ENCODE results near the gene TMED7.

Gene TMED7

DNA sequence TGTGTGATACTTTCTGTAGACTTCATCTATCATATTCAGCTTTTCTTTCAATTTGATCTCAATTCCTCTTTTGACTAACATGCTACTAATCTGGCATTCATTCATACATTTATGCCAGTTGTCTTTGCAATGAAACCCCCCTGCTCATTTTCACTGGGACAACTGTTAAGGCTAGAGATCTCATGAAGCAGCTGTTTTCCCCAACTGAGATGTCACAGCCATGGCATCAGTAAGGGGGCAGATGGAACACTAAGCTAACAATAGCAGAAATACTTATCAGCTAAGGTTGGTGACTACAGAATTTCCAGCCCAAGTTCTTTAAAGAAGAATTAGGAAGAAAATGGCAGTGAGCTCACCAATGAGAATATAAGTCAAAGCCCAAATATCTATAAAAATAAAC, 9.4 kb downstream of the TMED7 start:
- no peak for TF ChIP-seq CTCF (IDR thresholded peaks at IDR 0.05; ENCODE audit: low read depth, low read length)
- no peak overlapping the region for H3K4me3 ChIP-seq (replicated peaks in 1 of 2; ENCODE audit: low read depth in 2 of 2, low read length in 2 of 2)
- no peak for DNase-seq (ENCODE audit: low read depth in 2 of 2)

- H3K4me3 ChIP-seq (replicated peaks in 1 of 2; ENCODE audit: low read depth in 2 of 2, low read length in 2 of 2), result no peak overlapping the region
- no peak for DNase-seq (ENCODE audit: low read depth in 2 of 2)
- no peak for TF ChIP-seq CTCF (IDR thresholded peaks at IDR 0.05; ENCODE audit: low read depth, low read length)
These were observed 14.0 kb downstream of the TMED7 start for GRCh38 chr5:115611873-115612272.

DNA sequence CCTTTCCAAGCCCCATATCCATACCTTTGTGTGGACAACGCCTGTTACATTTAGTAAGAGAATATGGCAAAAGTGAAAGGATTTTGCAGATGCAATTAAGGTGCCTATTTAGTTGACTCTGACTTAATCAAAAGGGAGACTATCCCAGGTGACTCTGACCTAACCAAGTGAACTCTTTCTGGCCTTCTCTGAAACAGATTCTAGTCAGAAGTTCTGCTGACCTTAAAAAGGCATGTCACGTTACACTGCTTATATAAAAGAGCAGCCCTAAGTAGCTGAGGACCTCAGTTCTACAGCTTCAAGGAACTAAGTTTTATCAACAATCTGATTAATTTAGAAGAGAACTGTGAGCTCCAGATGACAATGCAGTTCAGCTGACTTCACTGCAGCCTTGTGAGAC, 17.9 kb downstream of the TMED7 start:
- DNase-seq (ENCODE audit: low read depth in 2 of 2), result no peak
- no peak for TF ChIP-seq CTCF (IDR thresholded peaks at IDR 0.05; ENCODE audit: low read depth, low read length)
- no peak overlapping the region for H3K4me3 ChIP-seq (replicated peaks in 1 of 2; ENCODE audit: low read depth in 2 of 2, low read length in 2 of 2)

- no peak for TF ChIP-seq CTCF (IDR thresholded peaks at IDR 0.05; ENCODE audit: low read depth, low read length)
- DNase-seq (ENCODE audit: low read depth in 2 of 2), result no peak
- H3K4me3 ChIP-seq (replicated peaks in 1 of 2; ENCODE audit: low read depth in 2 of 2, low read length in 2 of 2), result no peak overlapping the region
These were observed 20.4 kb downstream of the TMED7 start for GRCh38 chr5:115605436-115605835.

- TF ChIP-seq CTCF (IDR thresholded peaks at IDR 0.05; ENCODE audit: low read depth, low read length), result no peak
- DNase-seq (ENCODE audit: low read depth in 2 of 2), result no peak
- peak overlapping the region; percentile 52 to 78 for H3K4me3 ChIP-seq (replicated peaks in 1 of 2; ENCODE audit: low read depth in 2 of 2, low read length in 2 of 2)
These were observed 23.2 kb downstream of the TMED7 start for GRCh38 chr5:115602591-115603125.

- TF ChIP-seq CTCF (IDR thresholded peaks at IDR 0.05; ENCODE audit: low read depth, low read length), result no peak
- H3K4me3 ChIP-seq (replicated peaks in 1 of 2; ENCODE audit: low read depth in 2 of 2, low read length in 2 of 2), result peak within 1 kb of the TSS; percentile 52 to 78
- peak; percentile 63 to 73 for DNase-seq (ENCODE audit: low read depth in 2 of 2)
These were observed 23.9 kb downstream of the TMED7 start, which contains the start of gene TICAM2 for GRCh38 chr5:115601701-115602590. TICAM2 (minus strand) TSS chr5:115602479; CDS start chr5:115581256, 21,223 bp downstream.

All from cardiac fibroblast (primary cell).